ENCODE data around the gene SGPL1. TPM values are rescaled to one million over a fixed set of nuclear protein-coding genes. Genes with fewer than 3 reads are reported as not detected.

The SGPL1 gene
- total and polyA plus RNA-seq, 2 of the 8 experiments (the other 6 are each of a cell fraction or from before 2014, with no cell fraction given), result 20.5 to 51.6 TPM

DNA sequence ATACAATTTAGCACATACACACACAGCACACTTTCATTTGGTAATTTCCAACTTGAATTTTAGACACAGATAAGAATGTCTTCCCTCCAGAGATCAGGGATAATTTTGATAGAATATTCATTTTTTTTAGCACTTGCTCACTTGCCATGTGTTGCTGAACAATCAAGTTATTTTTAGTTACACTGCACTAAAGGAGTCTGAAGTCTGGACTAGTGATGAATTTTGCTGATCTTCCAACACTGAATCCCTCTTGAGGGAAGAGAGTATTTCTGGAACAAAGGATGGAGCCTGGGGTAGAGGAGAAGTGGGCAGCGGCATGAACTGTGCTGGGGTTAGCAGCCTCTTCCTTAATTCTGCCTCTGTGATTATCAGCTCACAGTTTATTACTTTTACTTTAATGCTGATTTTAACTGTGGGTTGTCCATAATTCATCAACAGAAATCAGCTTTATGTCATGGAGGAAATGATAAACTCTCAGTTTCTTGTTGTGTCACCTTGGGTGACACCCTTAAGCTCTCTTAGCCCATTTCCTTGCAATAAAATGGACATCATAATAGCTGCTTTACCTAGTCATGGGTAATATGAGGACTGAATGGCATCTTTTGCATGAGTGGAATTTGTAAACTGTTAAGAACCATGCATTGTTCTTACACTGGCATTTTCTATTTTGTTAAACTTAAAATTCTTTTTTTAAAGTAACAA lies 32.1 kb downstream of the SGPL1 start (continued):
- TF ChIP-seq RBBP5 (IDR thresholded peaks at IDR 0.05; ENCODE audit: borderline replicate concordance, low read depth, low read length) (no peak), SP4 (IDR thresholded peaks at IDR 0.05; ENCODE audit: low read length) (no peak)
